Measurements from ENCODE around the gene C7. TPM values are rescaled to one million over a fixed set of nuclear protein-coding genes. Genes with fewer than 3 reads are reported as not detected.
"Not testable (repeated sequence)": the region's sequence is repeated elsewhere in the genome, so short reads cannot be mapped to it uniquely, and the experiment has no call there.

C7 gene
- total RNA-seq, 1 donor from 2014 or later = 326 TPM

DNA sequence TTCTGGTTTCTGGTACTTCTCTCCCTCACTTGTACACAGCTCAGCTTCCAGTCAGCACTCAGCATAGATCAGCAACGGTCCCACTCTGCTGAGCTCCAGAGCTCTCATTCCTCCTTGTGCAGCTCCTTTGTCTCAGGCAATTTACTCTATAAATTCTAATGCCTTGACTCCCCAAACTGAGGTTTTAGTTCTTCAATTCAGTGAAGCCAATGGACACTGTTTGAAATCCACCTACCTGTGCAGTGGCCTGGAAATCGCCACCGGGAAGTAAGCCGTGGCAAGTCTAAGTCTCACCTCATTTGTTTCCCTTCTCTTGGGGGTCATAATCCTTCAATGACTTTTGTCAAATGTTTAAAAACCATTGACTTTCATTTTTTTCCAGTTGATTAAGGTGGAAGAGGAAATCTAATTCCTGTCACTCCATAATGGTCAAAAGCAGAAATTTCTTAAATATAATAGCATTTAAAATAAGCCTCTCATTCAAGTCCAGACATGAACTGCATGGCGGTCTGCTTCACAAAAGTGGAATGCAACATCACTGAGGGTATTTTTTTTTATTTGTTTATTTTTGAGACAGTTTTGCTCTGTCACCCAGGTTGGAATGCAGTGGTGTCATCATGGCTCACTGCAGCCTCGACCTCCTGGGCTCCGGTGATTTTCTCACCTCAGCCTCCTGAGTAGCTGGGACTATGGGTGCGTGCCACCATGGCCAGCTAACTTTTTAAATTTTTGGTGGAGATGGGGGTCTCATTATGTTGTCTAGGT lies 79.6 kb downstream of the C7 start:
- no peak for DNase-seq (ENCODE audit: low spot score)

GRCh38 chr5:40991168-40991980 lies 82.1 kb downstream of the C7 start:
- no peak for DNase-seq (ENCODE audit: low spot score)

DNA sequence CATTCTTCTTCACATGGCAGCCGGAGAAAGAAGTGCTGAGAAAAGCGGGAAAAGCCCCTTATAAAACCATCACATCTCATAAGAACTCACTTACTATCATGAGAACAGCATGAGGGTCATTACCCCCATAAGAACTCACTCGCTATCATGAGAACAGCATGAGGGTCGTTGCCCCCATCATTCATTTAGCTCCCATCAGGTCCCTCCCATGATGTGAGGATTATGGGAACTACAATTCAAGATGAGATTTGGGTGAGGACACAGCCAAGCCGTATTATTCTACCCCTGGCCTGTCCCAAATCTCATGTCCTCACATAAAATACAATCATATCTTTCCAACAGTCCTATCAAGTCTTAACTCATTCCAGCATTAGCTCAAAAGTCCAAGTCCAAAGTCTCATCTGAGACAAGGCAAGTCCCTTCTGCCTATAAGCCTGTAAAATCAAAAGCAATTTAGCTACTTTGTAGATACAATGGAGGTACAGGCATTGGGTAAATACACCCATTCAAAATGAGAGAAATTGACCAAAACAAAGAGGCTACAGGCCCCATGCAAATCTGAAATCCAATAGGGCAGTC lies 82.8 kb downstream of the C7 start:
- DNase-seq (ENCODE audit: low spot score) = no peak

- no peak for DNase-seq (ENCODE audit: low spot score)
Measured at GRCh38 chr5:40995801-40996586, 86.7 kb downstream of the C7 start.

DNA sequence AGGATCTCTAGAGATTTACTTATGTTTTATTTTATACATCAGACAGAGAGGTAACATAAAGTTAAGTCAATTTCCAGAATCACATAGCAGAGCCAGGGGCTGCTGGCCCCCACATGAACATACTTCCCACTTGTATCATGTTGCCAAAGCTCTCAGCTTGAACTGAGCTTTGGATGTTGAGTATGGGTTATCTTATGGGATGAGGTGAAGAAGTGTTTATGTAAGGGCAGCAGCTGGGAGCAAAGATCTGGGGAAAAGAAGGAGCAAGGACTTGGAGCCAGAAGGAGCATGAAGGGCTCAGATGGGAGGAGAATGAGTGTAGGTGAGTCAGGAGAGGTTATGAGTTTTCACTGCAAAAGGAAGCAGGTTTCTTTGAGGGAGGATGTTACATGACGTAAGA lies 89.8 kb downstream of the C7 start:
- no peak for DNase-seq (ENCODE audit: low spot score)

GRCh38 chr5:40999966-41000365 lies 90.7 kb downstream of the C7 start:
- DNase-seq (ENCODE audit: low spot score) = no peak

GRCh38 chr5:41003670-41004376 lies 94.5 kb downstream of the C7 start:
- DNase-seq (ENCODE audit: low spot score) = no peak

DNA sequence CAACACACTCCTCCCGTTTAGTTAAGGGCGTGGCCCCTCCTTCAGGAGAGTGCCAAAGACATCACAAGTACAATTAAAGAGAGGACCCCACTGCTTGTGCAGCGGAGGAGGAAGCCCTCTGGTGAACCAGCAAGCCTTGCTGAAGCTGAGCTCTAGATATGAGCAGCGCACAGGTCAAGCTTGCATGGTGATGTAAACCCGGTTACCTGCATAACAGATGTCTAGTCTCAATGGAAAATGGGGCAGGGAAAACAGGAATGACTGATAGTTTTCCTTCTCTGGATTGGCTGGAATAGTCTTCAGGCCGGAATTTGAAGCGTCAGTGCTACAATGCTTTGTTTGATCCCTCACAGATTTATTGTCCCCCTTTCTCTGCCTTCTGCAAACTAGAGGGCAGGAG lies 95.6 kb downstream of the C7 start:
- no peak for DNase-seq (ENCODE audit: low spot score)

- no peak for DNase-seq (ENCODE audit: low spot score)
Measured at GRCh38 chr5:41009232-41009631, 99.9 kb downstream of the C7 start.

DNA sequence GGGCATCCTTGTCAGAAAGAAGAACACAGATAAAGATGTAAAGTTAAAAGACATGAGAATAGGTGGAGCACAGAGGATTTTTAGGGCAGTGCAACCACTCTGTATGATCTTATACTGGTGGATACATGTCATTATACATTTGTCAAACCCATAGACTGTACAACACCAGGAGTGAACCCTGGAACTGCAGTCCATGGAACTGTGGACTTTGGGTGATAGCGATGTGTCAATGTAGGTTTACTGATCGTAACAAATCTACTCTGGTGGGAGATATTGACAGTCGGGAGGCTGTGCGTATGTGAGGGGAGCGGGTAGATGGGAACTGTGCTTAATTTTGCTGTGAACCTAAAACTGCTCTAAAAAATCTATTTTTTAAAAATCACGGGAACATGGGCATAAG lies 101.3 kb downstream of the C7 start:
- no peak for DNase-seq (ENCODE audit: low spot score)

DNA sequence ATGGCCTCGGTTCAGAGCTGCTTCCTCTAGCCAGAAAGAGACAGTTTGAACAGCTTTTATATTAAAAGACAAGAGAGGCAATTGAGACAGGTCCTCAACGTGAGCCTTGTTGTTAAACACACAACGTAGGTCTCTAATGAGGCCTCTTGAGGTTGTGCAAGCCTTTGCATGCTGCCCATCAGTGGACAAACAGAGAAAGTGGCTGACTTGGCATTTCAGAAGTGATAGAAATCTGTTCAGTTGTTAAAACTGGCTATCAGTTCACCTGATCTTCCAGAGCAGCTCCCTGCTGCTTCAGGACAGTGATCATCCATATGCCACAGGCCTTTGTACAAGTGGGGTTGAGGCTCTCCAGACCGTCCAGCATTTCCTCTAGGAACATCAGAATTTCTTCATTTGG lies 103.0 kb downstream of the C7 start:
- no peak for DNase-seq (ENCODE audit: low spot score)

- DNase-seq (ENCODE audit: low spot score) = not testable (repeated sequence)
Measured at GRCh38 chr5:41022600-41022999, 113.3 kb downstream of the C7 start.

Other genes starting within 250 kb of the C7 start
- 14.8 TPM for gene PTGER4, start 229.6 kb upstream of the C7 start, total RNA-seq
- 7.9 TPM for gene TTC33, start 153.5 kb upstream of the C7 start, total RNA-seq
- gene PRKAA1, start 111.1 kb upstream of the C7 start, total RNA-seq = 83.9 TPM
- gene RPL37, start 74.3 kb upstream of the C7 start, total RNA-seq = 961 TPM
- 19.5 TPM for gene CARD6, start 68.1 kb upstream of the C7 start, total RNA-seq
- gene MROH2B, start 161.8 kb downstream of the C7 start, total RNA-seq = not detected

Data from mesenteric fat pad (tissue), 1 donor.